SK-N-SH (cell line): ENCODE results near the gene NRIP3.

ENCODE experiments used
- CHD2 ChIP-seq: fragments of 150-350 bp; IDR thresholded peaks from 2 replicates; pipeline ENCODE4 v1.6.1; 2018; ENCODE audit warnings: low read length; ENCODE audit not compliant: partially characterized antibody
- CTCF ChIP-seq: fragments of 200-600 bp; sonication (generic); IDR thresholded peaks from 2 replicates; pipeline ENCODE4 v1.6.1; 2017; ENCODE audit warnings: antibody characterized with exemption, mild to moderate bottlenecking, moderate library complexity
- EP300 ChIP-seq, 2 experiments: IDR thresholded peaks; 2 replicates each; pipeline versions ENCODE4 v1.4.0 to v1.6.1; 2012; ENCODE audit warnings: borderline replicate concordance in 1 of 2, low read depth in 1 of 2, low read length in 1 of 2
- MAX ChIP-seq: IDR thresholded peaks from 2 replicates; pipeline ENCODE4 v1.4.0; 2012; ENCODE audit warnings: low read depth
- MXI1 ChIP-seq: IDR thresholded peaks from 2 replicates; pipeline ENCODE4 v1.6.1; 2012; ENCODE audit warnings: mild to moderate bottlenecking, low read depth, low read length, improper control_type of control experiment
- POLR2AphosphoS5 ChIP-seq: IDR thresholded peaks from 2 replicates; pipeline ENCODE4 v1.6.1; 2012; ENCODE audit warnings: low read depth, low read length
- RAD21 ChIP-seq: IDR thresholded peaks from 2 replicates; pipeline ENCODE4 v1.6.1; 2012; ENCODE audit warnings: mild to moderate bottlenecking, low read length
- REST ChIP-seq: IDR thresholded peaks from 2 replicates; pipeline ENCODE4 v1.6.1; 2012; ENCODE audit warnings: mild to moderate bottlenecking, low read depth, low read length, moderate library complexity
- RFX5 ChIP-seq: IDR thresholded peaks from 2 replicates; pipeline ENCODE4 v1.6.1; 2012; ENCODE audit warnings: mild to moderate bottlenecking, improper control_type of control experiment, low read length

GRCh38 chr11:9047964-9048523 lies 44.2 kb upstream of the NRIP3 start:
- TF ChIP-seq CTCF (no peak), EP300 (IDR thresholded peaks at IDR 0.05; ENCODE audit: borderline replicate concordance in 1 of 2, low read depth in 1 of 2, low read length in 1 of 2) (no peak), REST (no peak), MAX (no peak), RAD21 (no peak), POLR2AphosphoS5 (no peak), CHD2 (no peak), MXI1 (no peak), RFX5 (no peak)
